Ramos (cell line): Measurements from ENCODE around the gene FAM168A.

Experiments
- in situ Hi-C: fragments of 300-500 bp; cut with MboI; formaldehyde crosslinking; loops from one replicate; pipeline ENCODE4 v1.14.3; 2022; ENCODE audit warnings: low sequenced_read_pairs; ENCODE audit not compliant: unreplicated experiment

The FAM168A gene

DNA sequence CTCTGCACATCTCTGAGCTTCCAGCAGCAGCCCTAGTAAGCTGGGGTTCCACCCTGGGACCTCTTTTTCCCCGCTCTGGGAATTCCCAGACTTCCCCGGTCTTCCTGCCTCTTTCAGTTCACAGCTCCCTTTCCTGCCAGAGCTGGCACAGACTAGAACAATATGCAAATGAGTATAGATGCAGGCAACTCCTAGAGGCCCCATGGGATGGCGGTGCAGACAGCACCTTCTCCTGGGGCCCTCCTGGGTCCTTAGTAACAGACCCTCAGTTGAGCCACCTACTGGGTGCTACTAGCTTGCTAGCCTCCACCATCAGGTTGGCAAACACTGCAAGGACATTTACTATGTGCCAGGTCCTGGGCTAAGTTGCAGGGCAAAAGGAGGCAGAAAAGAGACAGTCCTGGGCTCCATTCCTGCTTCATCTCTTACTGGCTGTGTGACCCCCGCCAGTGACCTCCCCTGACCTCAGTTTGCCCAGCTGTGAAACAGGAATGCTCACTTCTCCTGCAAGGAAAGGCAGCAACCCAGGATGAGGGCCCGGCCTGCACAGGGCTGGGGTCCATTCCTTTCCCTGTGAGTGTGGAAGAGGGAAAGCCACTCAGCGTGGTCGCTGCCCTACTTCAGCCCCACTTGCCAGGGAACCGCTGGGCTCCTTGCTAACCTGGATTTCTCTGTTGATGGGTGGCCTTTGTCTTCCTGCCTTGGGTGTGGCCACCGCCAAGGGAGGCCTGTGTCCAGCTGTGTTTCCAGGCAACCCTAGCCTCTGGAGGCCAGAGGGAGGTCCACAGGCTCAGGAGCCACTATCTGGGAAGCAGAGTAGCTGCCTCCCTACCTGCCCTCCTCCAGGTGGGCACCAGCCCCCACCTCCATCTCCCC lies 214.4 kb downstream of the FAM168A start:
- in situ Hi-C loops = no loop called here

DNA sequence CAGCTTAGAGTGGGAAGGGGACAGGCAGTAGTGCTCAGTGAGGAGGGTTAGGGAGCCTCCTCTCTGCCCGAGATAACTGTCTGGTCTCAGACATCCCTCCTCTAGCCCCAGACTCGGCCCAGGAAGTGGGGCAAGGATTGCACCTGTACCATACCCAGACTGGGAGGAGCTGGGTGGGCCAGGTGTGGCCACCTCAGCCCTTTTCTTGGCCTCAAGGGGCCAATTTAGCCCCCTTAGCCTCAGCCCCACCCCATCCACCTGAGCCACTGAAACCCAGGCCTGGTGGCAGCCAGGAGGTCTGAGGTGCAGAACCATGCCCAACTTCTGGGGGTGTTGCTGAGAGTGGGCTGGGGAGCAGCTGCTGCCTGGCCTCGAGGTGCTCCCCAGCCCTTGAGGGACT lies 215.2 kb downstream of the FAM168A start:
- in situ Hi-C loops = no loop called here

DNA sequence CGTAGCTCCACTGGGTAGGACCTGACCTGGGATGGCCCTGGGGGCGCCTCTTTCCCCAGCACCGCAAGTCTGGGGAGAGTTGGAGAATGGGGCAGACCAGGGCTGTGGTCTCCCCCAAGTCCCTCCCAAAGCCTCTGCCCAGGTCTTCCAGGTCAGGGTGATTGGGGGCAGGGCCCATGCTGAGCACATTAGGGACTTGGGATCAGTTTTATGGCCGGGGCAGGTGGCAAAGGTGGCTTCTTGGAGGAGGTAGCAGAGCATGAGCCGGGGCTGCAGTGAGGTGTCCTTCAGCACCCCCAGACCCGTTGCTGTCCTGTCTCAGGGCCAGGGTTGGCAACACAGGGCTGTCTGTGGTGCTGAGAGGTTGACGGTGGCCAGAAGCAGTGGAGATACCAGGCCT lies 215.7 kb downstream of the FAM168A start:
- in situ Hi-C loops = no loop called here

DNA sequence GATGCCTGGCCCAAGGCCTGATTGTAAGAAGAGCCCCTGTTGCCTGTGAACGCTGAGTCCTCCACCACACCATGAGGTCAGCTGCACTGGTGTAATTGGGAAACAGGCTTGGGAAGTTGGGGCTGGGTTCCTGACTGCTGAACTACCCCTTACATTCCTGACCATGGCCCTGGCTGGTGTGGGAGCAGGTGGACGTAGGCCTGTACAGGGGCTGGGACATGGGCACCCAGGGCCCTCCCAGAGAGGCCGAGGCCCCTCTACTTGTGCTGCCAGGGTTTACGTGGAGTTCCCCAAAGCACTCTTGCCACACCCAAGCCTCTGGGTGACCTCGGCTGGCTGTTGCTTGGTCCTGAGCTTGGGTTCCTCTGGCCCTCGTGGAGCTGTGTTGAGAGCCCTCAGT lies 216.3 kb downstream of the FAM168A start:
- in situ Hi-C loops = no loop called here

DNA sequence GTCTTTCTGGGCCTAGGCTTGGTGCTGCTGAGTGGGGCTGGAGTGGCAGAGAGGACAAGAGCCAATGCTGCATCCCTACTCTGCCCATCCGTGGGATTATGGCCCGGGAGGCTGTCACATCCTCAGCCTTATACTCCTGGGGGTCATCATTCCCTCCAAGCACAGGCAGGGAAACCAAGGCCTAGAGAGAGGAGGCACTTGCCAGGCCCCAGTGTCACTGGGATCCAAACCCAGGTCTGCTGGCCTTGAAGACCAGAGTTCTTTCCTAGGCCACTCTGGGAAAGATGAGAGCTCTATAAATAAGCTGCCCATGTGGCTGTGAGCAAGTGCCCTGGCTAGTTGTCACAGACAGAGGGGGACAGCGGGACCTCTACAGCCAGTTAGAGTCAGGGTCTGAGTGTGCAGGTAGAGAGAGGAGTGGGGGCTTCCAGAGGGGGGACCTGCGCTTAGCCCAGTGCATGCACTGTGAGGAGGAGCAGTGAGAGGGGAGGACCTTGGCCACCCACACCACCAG lies 217.0 kb downstream of the FAM168A start:
- in situ Hi-C loops = no loop called here

DNA sequence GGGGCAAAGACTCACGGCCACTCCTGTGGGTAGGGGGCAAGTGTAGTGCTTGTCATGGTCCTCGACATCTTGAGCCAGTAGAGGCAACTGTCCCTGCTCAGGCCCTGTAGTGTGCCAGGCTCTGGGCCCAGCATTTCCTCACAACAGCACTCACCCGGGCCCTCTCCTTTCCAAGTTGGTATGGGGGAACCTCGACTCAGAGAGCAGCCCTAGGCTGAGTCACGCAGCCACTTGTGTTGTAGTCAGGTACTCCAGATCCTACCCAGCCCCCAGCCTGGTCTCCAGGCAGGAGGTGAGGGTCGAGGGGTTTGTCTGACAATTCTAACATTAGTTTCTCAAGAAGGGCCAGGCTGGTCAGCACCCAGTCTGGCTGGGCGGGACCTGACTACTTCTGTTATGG lies 217.6 kb downstream of the FAM168A start:
- in situ Hi-C loops = no loop called here

DNA sequence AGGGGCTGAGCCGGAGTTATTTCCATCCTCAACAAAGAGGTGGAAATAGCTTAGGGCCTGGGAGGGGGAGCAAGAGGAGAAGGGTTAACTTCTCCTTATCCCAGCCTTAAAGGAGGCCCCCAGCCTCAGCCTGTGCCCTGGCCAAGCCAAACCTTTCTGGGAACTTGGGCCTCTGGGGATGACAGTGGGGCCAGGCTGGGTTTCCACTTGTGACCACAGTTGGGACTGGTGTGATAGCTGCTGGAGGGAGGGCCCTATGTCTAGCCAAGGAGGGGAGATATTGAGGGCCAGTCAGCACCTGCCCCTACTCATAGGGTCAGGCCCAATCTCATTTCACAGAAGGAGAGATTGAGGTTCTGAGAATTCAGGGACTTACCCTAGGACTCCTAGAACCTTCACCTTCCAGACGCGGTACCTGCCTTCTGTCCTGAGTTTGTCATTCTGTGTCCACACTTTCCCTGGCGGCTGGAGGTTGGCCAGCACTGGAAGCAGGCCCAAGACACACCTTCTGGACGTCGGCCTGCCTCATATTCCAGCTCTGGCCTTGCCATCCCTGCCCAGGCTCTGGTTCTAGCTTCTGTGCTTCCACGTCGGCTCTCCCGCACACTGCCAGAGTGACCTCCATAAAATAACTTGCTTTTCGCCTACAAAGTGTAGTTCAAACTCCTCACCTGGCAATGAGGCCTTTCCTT lies 218.6 kb downstream of the FAM168A start:
- in situ Hi-C loops = no loop called here

DNA sequence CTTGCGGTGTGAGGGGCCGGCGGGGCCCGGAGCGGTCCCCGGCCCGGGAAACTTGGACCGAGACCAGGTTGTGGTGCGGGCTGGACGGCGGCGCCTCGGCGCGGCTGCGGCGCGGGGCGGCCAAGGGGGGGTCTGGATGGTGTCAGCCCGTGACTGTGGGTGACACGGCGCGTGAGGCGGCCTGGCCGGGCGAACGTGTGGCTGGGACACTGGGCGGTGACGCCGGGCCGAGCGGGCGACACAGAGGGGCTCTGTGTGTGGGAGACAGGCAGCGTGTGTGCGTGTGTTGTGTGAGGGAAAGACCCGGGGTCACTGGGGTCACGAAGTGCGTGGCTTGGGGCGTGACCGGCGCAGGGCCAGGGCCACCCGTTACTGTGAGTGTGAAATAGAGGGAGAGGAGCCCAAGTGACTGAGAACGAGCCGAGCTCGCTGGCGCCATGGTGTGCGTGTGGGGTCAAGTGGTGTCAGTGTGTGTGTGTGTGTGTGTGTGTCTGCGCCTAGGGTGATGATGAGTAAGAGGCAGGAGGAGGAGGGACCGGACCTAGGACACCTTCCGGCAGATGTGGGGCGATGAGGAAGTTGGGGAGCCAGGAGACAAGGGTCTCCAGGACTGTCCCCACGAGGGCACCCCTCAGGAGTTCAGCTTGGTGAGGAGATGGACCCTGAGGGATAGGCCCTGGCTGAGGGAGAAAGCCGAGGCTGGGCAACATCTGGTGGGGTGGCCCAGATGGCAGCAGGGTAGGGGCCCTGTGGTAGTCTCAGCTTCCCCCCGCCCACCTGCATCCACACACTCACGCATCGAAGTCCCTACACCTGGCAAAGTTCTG lies 220.9 kb downstream of the FAM168A start:
- in situ Hi-C loops = no loop called here

DNA sequence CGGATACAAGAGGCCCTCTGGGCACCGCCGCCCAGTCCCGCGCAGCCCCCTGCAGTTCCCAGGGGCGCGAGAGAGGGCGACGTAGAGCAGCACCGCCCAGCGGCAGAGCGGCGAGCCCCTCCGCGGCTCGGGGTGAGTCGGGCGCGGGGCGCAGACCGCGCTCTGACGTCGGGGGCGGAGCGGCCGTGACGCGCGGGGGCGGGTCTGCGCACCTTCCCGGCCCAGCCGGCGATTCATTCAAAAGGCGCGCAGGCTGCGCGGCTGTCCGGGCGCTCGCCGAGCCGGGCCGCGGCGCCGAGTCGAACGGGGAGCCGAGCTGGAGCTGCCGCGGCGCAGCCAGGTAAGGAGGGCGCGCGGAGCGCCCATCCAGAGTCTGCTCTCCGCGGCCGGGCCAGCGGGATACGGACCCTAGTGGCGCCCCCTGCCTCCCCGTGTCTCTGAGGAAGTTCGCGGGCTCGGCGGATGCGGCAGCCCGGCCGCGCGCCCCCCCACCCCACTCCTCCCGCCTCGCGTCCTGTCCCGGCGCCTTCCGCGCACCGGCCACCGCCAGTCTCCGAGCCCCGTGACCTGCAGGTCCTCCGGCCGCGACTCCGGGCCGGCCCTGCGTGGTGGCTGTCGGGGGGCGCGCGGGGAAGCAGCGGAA lies 221.6 kb downstream of the FAM168A start, which contains the start of gene RELT:
Gene RELT, plus strand, starts transcription at position 240 of the 643 bp plus-strand sequence. CDS start 12,738 bp downstream, outside the sequence.
- in situ Hi-C loops = no loop called here

DNA sequence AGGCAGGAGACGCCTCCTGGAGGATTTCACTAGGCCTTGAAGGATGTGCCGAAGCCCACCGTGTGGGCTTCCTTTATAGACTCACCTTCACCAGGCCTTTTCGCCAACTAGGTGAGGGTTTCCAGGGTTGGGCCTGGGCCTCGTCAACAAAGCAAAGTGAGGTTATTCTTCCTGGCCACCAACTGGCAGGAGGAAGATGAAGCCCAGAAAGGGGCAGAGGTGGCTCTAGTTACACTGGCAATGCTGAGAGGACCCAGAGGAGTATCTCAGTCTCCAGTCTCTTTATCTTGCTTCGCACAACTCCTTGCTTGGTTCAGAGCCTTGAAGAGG lies 222.1 kb downstream of the FAM168A start:
- in situ Hi-C loops = no loop called here

DNA sequence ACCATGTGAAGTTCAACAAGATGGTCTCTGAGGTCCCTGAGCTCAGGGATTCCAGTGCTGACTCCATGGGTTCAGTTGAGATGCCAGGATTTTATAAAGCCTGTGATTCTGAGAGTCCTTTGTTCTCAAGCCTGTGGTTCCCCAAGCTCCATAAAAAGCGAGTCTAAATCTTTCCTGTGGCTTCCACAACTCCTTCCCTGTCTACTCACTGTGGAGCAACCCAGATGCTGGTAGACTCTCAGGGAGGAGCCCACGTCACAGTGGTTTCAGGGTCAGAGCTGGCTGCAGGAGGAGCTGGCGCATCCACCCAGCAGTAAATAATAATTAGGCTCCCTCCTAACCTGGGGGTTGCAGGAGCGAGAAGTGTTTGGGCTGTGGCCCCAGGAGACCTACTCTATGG lies 223.8 kb downstream of the FAM168A start:
- in situ Hi-C loops = no loop called here

DNA sequence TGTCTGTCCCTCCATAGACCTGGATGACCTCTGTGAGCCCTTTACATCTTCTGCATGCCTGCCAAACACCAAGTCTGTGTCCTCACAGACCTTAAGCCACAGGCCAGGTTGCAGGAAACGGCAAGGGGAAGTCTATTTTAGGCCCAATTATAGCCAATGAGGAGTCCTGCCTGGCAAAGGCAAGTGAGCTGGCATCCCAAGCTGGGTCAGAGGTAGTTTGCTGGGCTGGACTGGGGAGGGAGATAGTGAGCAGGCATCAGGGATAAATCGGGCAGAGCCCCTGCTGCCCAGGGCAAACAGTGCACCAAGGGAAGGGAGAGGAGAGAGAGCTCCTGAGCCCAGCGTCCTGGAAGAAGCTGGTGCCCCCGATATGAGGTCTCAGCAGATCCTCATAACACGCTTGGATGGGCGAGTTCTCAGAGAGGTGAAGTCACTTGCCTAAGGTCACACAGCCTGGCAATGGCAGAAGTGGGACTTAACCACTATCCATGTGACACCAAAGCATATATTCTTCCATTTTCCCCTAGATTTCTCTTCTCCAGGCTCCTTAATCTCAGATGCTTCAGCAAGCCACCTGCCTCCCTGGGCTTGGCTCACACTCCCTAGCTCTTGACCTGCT lies 225.4 kb downstream of the FAM168A start:
- in situ Hi-C loops = no loop called here

DNA sequence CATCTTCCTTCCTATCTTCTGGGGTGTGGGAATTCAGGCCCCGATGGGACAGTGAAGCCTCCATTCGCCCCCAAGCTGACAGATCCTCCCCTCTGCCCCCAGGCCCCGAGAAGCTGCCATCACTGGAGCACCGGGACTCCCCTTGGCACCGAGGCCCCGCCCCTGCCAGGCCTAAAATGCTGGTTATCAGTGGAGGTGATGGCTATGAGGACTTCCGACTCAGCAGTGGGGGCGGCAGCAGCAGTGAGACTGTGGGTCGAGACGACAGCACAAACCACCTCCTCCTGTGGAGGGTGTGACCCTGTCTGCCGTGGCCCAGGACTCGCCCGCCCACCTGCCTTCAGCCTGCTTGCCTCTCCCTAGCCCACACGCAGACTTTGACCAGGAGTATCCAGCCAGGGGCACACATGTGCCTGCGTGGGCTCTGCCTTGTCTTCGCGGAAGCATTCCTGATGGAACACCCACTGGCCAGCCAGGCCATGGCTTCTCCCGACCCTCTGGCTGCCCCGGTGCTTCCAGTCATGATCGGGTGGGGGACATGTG lies 230.4 kb downstream of the FAM168A start:
- in situ Hi-C loops = no loop called here

DNA sequence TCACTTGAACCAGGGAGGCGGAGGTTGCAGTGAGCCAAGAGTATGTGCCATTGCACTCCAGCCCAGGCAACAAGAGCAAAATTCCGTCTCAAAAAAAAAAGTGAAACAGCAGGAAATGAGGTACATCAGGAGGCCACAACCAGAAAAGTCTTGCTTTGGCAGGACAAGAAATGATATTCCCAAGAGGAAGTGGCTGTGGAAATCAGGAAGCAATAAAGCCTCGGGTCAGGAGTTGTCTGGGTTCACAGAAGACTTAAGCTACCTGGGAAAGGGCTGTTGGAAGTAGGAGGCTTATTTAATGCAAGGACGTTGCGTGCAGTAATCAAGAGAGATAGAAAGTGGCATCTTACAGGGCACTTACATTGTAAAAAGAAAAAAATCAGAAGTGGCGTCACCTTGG lies 231.0 kb downstream of the FAM168A start:
- in situ Hi-C loops = no loop called here

DNA sequence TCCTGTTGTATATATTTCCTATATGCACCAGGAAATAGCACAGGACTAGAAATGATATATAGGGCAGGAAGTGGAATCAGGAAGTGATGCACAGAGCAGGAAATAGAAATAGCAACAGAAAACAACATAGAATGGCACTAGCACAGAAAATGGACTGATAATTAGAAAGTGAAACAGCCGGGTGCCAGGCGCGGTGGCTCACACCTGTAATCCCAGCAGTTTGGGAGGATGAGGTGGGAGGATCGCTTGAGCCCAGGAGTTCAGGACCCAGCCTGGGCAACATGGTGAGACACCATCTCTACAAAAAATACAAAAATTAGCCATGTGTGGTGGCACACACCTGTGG lies 231.7 kb downstream of the FAM168A start:
- in situ Hi-C loops = no loop called here

DNA sequence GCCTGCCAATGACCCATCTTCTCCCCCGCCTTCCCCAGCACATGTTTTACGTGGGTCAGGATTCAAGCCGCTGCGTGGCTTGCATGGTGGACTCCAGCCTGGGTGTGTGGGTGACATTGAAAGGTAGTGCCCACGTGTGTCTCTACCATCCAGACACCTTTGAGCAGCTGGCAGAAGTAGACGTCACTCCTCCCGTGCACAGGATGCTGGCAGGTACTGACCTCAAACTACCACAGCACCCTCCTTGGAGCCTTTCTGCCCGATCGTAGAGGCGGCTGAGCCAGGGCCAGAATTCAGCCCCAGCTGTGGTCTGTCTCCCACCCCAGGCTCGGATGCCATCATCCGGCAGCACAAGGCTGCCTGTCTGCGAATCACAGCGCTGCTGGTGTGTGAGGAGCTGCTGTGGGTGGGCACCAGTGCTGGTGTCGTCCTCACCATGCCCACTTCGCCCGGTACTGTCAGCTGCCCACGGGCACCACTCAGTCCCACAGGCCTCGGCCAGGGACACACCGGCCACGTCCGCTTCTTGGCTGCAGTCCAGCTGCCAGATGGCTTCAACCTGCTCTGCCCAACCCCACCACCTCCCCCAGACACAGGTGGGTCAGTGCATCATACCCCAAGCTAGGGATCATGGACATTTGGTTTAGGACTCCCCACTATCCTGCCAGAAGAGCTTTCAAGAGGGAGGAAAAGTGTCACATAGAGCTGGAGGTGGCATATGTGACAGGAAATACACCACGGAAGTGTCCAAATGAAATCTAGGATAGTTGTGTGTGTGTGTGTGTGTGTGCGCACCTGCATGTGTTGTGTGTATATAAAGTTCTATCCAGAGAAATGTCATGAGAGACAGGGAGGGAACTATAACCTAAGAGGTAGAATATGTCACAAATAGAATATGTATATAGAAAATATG lies 232.3 kb downstream of the FAM168A start:
- in situ Hi-C loops = no loop called here

DNA sequence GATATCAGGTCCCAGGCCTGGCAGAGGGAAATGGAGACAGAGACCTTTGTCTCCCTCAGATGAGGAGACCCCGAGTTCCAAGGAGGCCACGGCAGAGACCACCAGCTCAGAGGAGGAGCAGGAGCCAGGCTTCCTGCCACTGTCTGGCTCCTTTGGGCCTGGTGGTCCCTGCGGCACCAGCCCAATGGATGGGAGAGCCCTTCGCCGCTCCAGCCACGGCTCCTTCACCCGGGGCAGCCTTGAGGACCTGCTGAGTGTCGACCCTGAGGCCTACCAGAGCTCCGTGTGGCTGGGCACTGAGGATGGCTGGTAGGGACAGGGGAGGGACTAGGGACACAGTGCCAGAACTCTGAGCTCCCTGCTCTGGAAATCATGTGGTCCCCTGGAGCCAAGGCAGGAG lies 234.8 kb downstream of the FAM168A start:
- in situ Hi-C loops = no loop called here

DNA sequence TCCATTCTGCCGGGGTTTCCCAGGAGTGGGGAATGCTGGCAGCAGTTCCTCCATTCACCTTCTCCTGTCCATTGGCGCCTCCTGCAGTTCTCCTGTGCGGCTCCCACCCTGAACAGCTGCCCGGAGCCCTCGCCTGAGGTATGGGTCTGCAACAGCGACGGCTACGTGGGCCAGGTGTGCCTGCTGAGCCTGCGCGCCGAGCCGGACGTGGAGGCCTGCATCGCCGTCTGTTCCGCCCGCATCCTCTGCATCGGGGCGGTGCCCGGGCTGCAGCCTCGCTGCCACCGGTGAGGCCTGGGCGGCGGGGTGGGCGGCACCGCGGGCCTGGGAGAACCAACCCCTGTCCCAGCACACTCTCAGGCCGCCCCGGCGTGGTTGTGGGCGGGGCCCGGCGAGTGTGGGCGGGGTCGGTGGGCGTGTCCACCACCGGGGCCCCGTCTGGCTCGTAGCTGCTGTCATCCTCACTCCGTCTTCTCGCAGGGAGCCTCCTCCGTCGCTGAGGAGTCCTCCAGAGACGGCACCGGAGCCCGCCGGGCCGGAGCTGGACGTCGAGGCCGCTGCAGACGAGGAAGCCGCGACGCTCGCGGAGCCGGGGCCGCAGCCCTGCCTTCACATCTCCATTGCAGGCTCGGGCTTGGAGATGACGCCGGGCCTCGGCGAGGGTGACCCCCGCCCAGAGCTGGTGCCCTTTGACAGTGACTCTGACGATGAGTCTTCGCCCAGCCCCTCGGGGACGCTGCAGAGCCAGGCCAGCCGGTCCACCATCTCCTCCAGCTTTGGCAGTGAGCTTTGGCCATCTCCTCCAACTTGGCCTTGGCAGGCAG lies 235.7 kb downstream of the FAM168A start:
- in situ Hi-C loops = no loop called here
